ENCODE results near the gene ANKRD33B. TPM values are rescaled to one million over a fixed set of nuclear protein-coding genes. Genes with fewer than 3 reads are reported as not detected.

Gene ANKRD33B
- total RNA-seq, 3 donors from 2014 or later (not counting 1 experiment from before 2014, with no cell fraction given) = 2.4 to 4.3 (median 3.9) TPM

DNA sequence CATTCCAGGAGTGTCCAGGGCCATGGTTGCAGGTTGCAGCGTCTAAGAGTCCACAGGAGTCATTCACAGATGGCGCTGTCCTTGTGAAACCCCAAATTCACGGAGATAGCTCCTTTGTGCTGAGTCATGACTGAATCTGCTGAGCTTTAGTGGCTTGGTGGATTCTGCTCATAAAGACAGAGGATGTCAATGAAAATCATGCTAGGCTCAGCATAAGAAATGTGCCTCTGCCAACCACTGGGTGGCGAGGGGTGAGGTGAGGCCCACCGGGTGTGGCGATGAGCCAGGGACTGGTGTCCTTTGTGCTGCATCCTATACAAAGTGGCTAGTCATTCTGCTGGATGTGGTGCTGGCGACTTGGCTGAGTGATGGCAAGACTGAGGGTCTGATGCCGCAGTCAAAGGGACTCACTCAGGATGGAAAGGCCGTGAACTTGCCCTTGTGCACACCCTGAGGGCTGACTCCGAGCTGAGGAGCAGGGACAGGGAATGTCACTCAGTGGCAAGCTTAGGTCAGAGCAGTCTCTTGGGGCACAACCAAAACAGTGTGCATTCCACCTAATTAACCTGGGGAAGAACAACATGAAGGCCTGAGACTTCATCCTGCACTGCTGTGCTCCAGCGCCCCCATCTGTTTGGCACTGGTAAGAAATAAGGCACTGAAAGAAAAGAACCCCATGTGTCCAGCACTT, 125.7 kb downstream of the ANKRD33B start:
- Histone ChIP-seq H3K27ac (ENCODE audit: low read length) (no peak overlapping the region), H3K27me3 (ENCODE audit: control insufficient read depth, insufficient read depth, low read length) (no peaks in the 10 kb centered on the region), H3K4me3 (ENCODE audit: low read length) (no peak overlapping the region), H3K9me3 (ENCODE audit: control insufficient read depth, insufficient read depth, low read length) (no peaks in the 10 kb centered on the region), H3K4me1 (ENCODE audit: control insufficient read depth, insufficient read depth, low read length) (no peaks in the 10 kb centered on the region), H3K36me3 (ENCODE audit: control insufficient read depth, insufficient read depth, low read length) (no peaks in the 10 kb centered on the region)
- TF ChIP-seq, protein P1, sequence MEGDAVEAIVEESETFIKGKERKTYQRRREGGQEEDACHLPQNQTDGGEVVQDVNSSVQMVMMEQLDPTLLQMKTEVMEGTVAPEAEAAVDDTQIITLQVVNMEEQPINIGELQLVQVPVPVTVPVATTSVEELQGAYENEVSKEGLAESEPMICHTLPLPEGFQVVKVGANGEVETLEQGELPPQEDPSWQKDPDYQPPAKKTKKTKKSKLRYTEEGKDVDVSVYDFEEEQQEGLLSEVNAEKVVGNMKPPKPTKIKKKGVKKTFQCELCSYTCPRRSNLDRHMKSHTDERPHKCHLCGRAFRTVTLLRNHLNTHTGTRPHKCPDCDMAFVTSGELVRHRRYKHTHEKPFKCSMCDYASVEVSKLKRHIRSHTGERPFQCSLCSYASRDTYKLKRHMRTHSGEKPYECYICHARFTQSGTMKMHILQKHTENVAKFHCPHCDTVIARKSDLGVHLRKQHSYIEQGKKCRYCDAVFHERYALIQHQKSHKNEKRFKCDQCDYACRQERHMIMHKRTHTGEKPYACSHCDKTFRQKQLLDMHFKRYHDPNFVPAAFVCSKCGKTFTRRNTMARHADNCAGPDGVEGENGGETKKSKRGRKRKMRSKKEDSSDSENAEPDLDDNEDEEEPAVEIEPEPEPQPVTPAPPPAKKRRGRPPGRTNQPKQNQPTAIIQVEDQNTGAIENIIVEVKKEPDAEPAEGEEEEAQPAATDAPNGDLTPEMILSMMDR (IDR thresholded peaks at IDR 0.05) = no peak
- DNase-seq = peak in 1 of 2 donors; percentile 9
- no peaks in the 10 kb centered on the region for H3K36me3 Mint-ChIP-seq
- H3K9me3 Mint-ChIP-seq = no peaks in the 10 kb centered on the region
- H3K4me3 Mint-ChIP-seq = no peak overlapping the region
- intact Hi-C loops (cut with micrococcal nuclease) = loop anchor here (10.0 kb wide), 1 partner anchor 245 kb away; the partner anchor contains the start of gene ROPN1L
- H3K27ac Mint-ChIP-seq = no peak overlapping the region
- H3K4me1 Mint-ChIP-seq = peaks cover 14 to 22% of the 10 kb centered on the region in 2 donors
- WGBS (ENCODE audit: insufficient coverage) = 87% methylated on average over 11 of the region's 11 CpGs
- no peaks in the 10 kb centered on the region for H3K27me3 Mint-ChIP-seq (ENCODE audit: low read depth in 2 of 2)
- ATAC-seq = peak in 2 of 3 donors; percentile 42

- Mint-ChIP-seq H3K27ac (no peak overlapping the region), H3K27me3 (ENCODE audit: low read depth in 2 of 2) (no peaks in the 10 kb centered on the region), H3K4me1 (peaks cover 15 to 26% of the 10 kb centered on the region in 2 donors), H3K9me3 (no peaks in the 10 kb centered on the region), H3K4me3 (no peak overlapping the region), H3K36me3 (no peaks in the 10 kb centered on the region)
- no peak for DNase-seq
- WGBS (ENCODE audit: insufficient coverage) = 100% methylated on average over 8 of the region's 14 CpGs
- Histone ChIP-seq H3K4me3 (ENCODE audit: low read length) (no peak overlapping the region), H3K27me3 (ENCODE audit: control insufficient read depth, insufficient read depth, low read length) (no peaks in the 10 kb centered on the region), H3K36me3 (ENCODE audit: control insufficient read depth, insufficient read depth, low read length) (no peaks in the 10 kb centered on the region), H3K9me3 (ENCODE audit: control insufficient read depth, insufficient read depth, low read length) (no peaks in the 10 kb centered on the region), H3K4me1 (ENCODE audit: control insufficient read depth, insufficient read depth, low read length) (peaks cover 9% of the 10 kb centered on the region), H3K27ac (ENCODE audit: low read length) (no peak overlapping the region)
- ATAC-seq = no peak
- TF ChIP-seq, protein P1 (IDR thresholded peaks at IDR 0.05) = no peak
- intact Hi-C loops (cut with micrococcal nuclease) = loop anchor here (10.0 kb wide), 1 partner anchor 246 kb away; the partner anchor contains the start of gene ROPN1L
Measured at GRCh38 chr5:10690460-10691440, 126.9 kb downstream of the ANKRD33B start.

DNA sequence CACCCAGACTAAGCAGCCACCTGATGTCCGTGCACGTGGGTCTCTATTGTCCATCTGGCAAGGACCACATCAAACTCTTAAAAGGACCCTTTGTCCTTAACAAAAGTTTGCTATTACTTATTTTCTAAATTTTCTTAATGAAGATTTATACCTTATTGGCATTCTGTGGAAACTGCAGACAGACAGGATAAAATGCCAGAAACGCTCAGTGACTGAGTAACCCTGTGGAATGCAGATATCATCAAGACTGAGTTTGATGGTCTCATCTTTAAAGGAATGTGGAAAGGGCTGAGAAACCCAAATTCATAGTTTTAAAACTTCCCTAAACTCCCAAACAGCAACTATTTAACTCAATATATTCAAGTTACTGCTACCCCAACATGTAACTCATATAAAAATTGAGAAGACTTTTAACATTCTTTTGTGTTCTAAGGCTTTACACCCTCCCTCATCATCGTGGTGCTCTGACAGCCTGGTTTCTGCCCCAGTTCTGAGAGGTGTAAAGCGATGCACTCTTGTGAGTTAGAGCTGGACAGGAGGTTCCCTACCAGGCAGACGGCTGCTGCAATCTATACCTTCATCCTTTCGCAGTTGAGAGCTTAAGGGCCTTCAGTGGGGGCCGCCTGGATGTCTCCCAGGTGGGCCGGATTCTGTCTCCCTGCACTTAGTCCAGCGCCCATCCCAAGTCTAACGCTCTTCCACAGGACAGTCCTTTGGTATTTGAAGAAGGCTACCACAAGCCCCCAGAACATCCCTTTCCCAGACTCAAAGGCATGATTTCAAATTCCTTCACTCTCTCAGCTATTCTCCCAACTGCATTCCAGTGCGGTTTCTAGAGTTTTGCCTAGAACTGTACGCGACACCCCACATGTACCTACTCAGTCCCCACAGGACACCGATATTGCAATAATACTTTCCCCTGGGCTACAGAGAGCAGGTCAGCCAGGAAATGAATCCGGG, 128.2 kb downstream of the ANKRD33B start:
- intact Hi-C loops (cut with micrococcal nuclease) = loop anchor here (10.0 kb wide), 1 partner anchor 247 kb away; the partner anchor contains the start of gene ROPN1L
- peaks cover 26 to 34% of the 10 kb centered on the region in 2 donors for H3K4me1 Mint-ChIP-seq
- no peak for DNase-seq
- no peaks in the 10 kb centered on the region for H3K36me3 Mint-ChIP-seq
- H3K9me3 ChIP-seq (ENCODE audit: control insufficient read depth, insufficient read depth, low read length) = no peaks in the 10 kb centered on the region
- no peak overlapping the region for H3K27ac ChIP-seq (ENCODE audit: low read length)
- H3K27me3 Mint-ChIP-seq (ENCODE audit: low read depth in 2 of 2) = no peaks in the 10 kb centered on the region
- peaks cover 15% of the 10 kb centered on the region for H3K4me1 ChIP-seq (ENCODE audit: control insufficient read depth, insufficient read depth, low read length)
- H3K4me3 ChIP-seq (ENCODE audit: low read length) = no peak overlapping the region
- H3K27ac Mint-ChIP-seq = no peak overlapping the region
- H3K9me3 Mint-ChIP-seq = no peaks in the 10 kb centered on the region
- no peak for ATAC-seq
- H3K27me3 ChIP-seq (ENCODE audit: control insufficient read depth, insufficient read depth, low read length) = no peaks in the 10 kb centered on the region
- WGBS (ENCODE audit: insufficient coverage) = 95% methylated on average over 16 of the region's 16 CpGs
- no peaks in the 10 kb centered on the region for H3K36me3 ChIP-seq (ENCODE audit: control insufficient read depth, insufficient read depth, low read length)
- TF ChIP-seq, protein P1 (IDR thresholded peaks at IDR 0.05) = no peak
- no peak overlapping the region for H3K4me3 Mint-ChIP-seq
